NCI-H1092 treated with DMSO at 0.1 percent for 48 hours (cell line): ENCODE data around the gene BRCC3.
"Not testable (repeated sequence)": the region's sequence is repeated elsewhere in the genome, so short reads cannot be mapped to it uniquely, and the experiment has no call there.

ENCODE experiments used
- DNase-seq: peaks from one replicate; lab custom pipeline; 2025; lab: John Stamatoyannopoulos, UW

Gene BRCC3

DNA sequence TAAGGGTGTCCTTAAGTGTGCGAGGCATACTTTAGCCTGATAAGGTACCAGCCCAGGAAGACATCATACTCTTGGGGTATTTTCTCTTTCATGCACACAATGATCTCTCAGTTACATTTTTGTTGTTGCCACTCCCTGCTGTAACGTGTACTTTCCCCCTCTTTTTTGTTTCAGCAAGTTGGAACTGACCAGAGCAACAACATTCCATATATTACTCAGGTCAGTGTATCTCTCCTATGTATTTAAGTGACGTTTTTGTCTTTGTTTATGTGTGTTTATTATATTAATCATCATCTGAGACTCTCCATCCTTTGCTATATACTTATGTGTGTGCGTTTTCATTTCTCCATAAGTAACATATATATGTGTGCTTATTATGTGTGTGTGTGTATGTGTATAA lies 73.6 kb downstream of the BRCC3 start:
- DNase-seq = no peak

GRCh38 chrX:155147612-155148011 lies 76.3 kb downstream of the BRCC3 start:
- not testable (repeated sequence) for DNase-seq

DNA sequence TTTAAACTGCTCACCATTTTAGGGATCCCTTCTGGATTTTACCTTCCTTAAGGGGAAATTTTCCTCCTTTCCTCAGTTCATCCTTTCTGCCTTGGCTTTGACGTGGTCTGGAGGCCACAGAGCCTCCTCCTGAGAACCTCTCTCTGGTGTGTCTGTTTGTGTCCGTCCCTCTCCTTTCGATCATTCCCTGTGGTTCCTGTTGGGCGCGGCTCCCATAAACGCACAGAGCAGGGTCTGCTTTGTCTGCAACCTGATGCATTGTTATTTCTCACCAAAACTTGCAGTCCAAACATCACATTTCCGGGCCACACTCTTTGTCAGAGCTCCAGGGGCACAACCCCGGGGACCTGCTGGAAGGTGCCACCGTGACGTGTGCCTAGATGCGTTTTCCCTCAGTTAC lies 76.9 kb downstream of the BRCC3 start:
- DNase-seq = not testable (repeated sequence)

- DNase-seq = no peak
These were observed 77.6 kb downstream of the BRCC3 start for GRCh38 chrX:155148724-155149537.

- DNase-seq = no peak
These were observed 98.6 kb downstream of the BRCC3 start for GRCh38 chrX:155169881-155170280.
